NCI-H446 (cell line): ENCODE results near the gene DNMT1.
"Not testable (repeated sequence)": the region's sequence is repeated elsewhere in the genome, so short reads cannot be mapped to it uniquely, and the experiment has no call there.

ENCODE experiments used
- DNase-seq, 2 experiments: peaks; one replicate each; lab custom pipeline; 2025; lab: John Stamatoyannopoulos, UW

DNMT1 gene

DNA sequence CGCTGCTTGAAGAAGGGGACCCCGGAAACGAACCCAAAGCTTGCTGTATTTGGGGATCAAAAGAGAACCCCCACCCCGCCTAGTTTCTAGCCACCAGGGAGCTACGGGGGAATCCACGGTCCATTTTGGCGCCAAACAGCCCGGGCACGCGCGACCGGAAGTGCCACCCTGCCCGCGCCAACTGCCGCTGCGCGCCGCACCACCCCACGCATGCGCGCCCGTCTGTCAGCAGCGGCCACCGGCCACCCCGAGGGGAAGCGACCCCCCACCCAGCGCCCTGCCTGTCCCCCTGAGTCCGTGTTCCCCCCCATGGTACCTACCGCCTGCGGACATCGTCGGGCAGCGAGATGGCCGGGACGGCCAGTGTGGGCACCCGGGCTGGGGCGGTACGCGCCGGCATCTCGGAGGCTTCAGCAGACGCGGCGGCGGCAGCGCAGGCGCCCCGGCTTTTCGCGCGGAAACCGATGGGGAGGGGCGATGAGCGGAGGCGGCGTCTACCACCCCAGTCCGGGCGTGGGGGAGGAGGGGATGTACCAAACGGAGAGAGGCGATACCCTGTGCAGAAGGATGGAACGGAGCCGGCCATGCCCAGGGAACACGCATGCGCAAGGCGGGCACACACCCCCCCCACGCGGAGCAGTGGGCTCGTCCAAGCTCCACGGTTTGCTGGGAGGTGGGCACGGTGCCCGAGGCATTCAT is at the start of gene DNMT1:
TSS of gene DNMT1 (minus strand) at position 454 of the 699 bp plus-strand sequence. CDS start at position 400, 54 bp downstream.
- peak; percentile 95 to 99 for DNase-seq

DNA sequence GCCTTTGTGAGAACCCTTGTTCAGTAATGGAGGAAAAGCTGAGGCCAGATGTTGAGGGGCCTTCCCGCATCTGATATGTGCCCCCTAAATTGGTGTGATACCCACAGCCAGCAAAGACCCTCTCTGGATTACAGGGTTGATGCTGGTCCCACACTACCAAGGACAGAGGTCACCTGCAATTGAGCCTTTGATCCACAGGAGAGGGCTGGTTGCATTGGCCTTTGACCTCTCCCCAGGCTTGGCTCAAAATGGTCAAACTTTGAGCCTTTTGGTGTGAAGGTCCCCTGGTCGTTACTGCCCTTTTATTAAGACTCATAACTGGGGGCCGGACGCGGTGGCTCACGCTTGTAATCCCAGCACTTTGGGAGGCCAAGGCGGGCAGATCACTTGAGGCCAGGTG is 48.9 kb upstream of the DNMT1 start:
- no peak for DNase-seq

- DNase-seq, result not testable (repeated sequence)
Observed at GRCh38 chr19:10241826-10242449, 47.2 kb upstream of the DNMT1 start.

- DNase-seq, result peak; percentile 60 to 93
Observed at GRCh38 chr19:10238172-10238783, 43.5 kb upstream of the DNMT1 start.

- no peak for DNase-seq
Observed at GRCh38 chr19:10237702-10238101, 42.9 kb upstream of the DNMT1 start.

GRCh38 chr19:10235409-10235808 is 40.7 kb upstream of the DNMT1 start:
- DNase-seq, result not testable (repeated sequence)

- DNase-seq, result no peak
Observed at GRCh38 chr19:10235003-10235402, 40.2 kb upstream of the DNMT1 start.

DNA sequence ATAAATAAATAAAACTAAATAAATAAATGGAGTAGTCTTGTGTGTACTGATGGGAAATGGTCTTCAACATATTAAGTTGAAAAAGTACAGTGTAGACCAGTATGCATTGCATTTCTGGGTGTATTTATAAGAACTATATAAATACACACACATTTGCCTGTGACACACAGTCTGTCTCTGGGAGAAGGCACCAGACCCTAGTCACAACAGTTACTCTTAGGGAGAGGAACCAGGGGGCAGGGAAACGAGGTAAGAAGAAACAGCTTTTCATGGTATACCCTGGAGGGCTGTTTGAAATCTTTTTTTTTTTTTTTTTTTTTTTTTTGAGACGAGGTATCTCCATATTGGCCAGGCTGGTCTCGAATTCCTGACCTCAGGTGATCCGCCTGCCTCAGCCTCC is 39.2 kb upstream of the DNMT1 start:
- no peak for DNase-seq

- DNase-seq, result no peak
Observed at GRCh38 chr19:10231612-10232228, 37.0 kb upstream of the DNMT1 start.

DNA sequence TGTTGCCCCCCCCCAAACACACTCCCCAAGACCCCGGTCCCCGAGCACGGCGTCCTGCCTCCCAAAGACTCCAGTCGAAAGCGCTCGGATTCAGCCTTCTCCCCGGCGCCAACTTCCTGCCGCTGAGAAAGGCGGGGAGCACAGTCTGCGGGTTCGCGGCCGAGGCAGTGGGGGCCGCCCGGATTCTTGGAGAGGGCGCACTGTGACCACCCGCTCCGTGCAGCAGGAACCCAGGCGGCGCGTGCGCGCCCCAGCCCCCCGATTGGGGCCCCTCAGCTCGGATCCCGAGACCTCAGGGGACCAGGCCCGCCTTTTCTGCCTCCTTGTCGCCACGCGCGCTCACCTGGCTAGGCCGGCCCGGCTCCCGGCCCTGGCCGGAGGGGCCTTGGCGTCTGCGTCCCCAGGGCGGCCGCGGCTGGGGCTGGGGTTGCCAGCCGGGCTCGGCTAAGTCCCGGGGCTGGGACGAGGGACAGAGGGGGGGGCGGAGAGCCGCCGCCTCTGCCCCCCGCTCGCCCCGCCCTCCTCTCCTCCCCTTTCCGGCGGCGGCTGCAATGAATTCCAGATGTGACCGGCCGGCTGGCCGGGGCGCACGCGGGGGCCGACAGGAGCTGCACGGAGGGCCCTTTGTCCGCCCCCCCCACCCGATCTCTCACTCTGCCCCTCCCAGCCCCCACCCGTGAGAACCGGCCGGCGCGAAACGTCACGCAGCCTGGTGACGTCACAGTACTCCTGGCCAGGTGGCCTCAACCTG is 36.3 kb upstream of the DNMT1 start, which contains the start of gene S1PR2:
TSS of gene S1PR2 (minus strand) at position 471 of the 751 bp plus-strand sequence. CDS start 6,426 bp downstream, outside the sequence.
- DNase-seq, result peak in 1 of 2 experiments; percentile 68

- DNase-seq, result no peak
Observed at GRCh38 chr19:10230173-10230860, 35.6 kb upstream of the DNMT1 start.

GRCh38 chr19:10228920-10229319 is 34.2 kb upstream of the DNMT1 start:
- peak; percentile 20 to 52 for DNase-seq

DNA sequence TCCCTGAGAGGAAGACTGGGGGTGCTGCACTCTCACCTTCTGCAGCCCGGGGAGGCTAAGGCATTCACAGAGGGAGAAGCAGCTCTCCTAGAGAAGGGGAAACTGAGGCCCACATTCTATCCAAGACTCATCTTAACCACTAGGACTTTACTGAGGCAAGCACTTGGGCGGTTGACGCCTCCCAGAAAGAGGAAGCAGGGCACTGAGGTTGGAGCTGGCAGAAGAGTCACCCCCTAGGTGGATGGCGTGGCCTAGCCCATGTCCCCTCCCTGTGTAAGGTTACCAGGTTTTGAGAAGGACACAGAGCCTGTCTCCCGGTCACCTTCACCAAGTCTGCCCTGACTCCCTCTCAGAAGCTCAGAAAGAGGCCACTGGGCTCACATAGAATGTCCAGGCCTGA is 33.6 kb upstream of the DNMT1 start:
- no peak for DNase-seq

DNA sequence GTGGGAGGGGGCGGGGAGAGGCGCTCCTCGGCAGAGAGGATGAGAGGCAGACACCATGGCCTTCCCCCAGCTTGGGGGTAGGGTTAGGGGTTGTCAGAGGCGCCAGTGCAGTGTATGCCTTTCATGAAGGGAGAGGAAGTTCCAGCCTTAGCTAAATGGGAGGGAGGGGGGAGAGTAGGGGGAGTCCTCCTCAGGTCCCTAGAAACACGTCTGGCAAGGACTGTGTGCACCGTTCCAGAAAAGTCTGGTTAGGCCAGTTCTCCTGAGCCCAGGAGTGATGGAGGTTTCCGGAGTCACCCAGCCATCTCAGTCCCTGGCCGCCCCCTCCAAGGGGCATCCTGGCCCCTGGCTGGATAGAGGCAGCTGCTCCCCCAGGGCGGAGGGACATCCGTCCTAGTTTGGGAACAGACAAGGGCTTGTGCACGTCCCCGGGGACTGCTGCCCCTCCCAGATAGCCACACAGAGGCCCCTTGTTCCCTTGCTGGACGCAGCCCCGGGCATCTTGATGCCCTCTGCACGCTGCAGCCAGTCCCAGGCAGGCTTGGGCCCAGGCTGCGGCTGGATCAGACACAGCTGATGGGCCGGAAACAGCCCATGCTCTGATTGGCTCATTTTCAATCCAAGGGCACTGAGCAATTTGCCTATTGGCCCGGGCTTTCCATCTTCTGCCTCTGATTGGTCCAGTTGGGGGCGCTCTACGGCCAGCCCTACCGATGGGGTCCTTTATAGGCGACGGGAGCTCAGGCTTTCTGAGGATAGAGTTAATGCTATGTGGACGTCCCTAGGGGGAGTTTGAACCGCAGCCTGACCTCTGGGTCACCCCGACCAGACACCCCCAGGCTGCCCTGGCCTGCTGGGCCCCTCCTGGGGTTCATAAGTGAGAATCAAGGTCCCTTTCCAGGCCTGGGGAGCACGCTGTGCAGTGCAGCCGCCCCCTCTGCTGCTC is 32.5 kb upstream of the DNMT1 start:
- DNase-seq, result no peak

DNA sequence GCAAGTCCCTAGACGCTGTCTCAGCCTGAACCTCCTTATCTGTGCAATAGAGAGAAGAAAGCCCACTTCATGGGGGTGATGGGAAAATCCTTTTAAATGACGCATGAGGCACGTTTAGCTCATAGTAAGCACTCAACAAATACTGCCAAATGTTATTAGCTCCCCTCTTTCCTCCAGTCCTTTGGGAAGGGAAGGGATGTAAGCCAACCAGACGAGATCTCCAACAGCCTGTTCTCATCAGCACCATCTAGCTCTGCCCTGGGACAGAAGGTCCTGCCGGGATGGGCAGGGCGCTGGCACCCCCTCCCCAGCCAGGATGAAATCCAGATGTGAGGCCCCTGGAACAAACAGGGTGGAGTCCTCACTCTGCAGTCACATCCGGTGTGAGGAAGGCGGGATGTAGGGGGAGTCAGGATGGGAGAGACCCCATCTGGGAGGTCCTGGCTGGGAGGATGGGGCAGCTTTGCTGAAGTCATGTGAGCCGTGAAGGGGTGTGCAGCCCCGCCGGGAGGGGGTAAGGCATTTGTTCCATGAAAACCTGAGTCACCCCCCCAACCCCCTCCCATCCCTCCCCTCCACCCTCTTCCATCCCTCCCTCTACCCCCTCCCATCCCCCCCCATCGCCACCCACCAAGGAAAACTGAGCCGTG is 31.7 kb upstream of the DNMT1 start:
- no peak for DNase-seq

DNA sequence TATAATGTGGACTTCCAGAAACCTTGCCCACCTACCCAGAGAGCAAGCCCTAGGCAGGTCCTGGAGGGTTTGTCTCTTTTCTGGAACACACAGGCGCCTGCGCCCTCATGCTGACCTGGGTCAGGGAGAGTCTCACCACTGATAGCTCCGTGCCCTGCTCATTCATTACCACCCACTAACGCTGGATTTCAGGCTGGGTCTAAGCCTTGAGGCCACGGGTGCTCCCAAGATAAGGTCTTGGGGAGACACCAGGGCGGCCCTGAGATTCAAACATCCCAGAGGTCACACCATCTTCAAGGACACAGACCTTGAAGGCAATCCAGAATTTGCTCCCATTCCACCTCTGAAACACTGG is 31.2 kb upstream of the DNMT1 start:
- no peak for DNase-seq

- DNase-seq, result no peak
Observed at GRCh38 chr19:10224337-10224736, 29.6 kb upstream of the DNMT1 start.

DNA sequence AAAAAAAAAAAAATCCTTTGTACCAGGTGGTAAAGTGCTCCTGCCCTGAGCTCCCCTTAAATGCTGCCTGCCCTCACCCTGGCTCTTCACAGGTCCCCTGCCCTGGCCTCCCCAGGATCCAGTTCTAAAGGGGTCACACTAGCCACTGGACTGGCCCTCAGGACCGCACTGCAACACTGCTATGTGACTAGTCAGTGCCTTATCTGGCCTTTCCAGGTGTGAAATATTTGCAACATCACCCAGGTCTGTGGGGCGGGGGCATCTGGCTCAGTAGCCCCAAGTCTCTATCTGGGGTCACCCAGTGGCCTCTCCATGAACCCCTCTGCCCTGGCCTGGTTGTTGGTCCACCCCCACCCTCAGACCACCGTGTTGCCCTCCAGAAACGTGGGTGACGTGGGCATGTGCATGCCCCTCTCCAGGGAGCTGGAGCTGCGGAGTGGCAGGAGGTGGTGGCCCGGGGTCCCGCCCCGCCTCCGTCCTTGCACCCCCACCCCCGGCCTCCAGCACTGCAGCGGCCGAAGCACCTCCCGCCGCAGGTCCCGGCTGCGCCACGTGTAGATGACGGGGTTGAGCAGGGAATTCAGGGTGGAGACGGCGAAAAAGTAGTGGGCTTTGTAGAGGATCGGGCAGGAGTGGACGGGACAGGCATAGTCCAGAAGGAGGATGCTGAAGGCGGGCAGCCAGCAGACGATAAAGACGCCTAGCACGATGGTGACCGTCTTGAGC is 28.9 kb upstream of the DNMT1 start:
- no peak for DNase-seq
